Inferior parietal cortex (tissue), 1 donor: Measurements from ENCODE around the gene ASIC2.

Source experiments
- DNase-seq: peaks from one replicate; pipeline ENCODE4 v3.0.0-alpha.2; 2016; ENCODE audit errors: extremely low spot score

ASIC2 gene

GRCh38 chr17:33116021-33116551, 177.0 kb downstream of the ASIC2 start:
- no peak for DNase-seq

GRCh38 chr17:33115366-33115765, 177.7 kb downstream of the ASIC2 start:
- DNase-seq, result no peak

- DNase-seq, result no peak
These were observed 179.1 kb downstream of the ASIC2 start for GRCh38 chr17:33113991-33114370.

- no peak for DNase-seq
These were observed 179.7 kb downstream of the ASIC2 start for GRCh38 chr17:33113276-33113990.

GRCh38 chr17:33112763-33113162, 180.3 kb downstream of the ASIC2 start:
- no peak for DNase-seq

- no peak for DNase-seq
These were observed 183.6 kb downstream of the ASIC2 start for GRCh38 chr17:33109336-33110072.

GRCh38 chr17:33106525-33107165, 186.4 kb downstream of the ASIC2 start:
- DNase-seq, result no peak

GRCh38 chr17:33105911-33106310, 187.2 kb downstream of the ASIC2 start:
- DNase-seq, result no peak

- no peak for DNase-seq
These were observed 193.2 kb downstream of the ASIC2 start for GRCh38 chr17:33099906-33100305.

- DNase-seq, result no peak
These were observed 193.8 kb downstream of the ASIC2 start for GRCh38 chr17:33099252-33099651.

GRCh38 chr17:33097411-33097810, 195.7 kb downstream of the ASIC2 start:
- no peak for DNase-seq

- no peak for DNase-seq
These were observed 196.9 kb downstream of the ASIC2 start for GRCh38 chr17:33096161-33096560.

- DNase-seq, result peak; percentile 28
These were observed 201.8 kb downstream of the ASIC2 start for GRCh38 chr17:33091271-33091670.

GRCh38 chr17:33090806-33091205, 202.3 kb downstream of the ASIC2 start:
- DNase-seq, result no peak

- no peak for DNase-seq
These were observed 206.2 kb downstream of the ASIC2 start for GRCh38 chr17:33086878-33087277.

GRCh38 chr17:33086041-33086440, 207.1 kb downstream of the ASIC2 start:
- no peak for DNase-seq

GRCh38 chr17:33085256-33085655, 207.8 kb downstream of the ASIC2 start:
- DNase-seq, result no peak

GRCh38 chr17:33084755-33085154, 208.3 kb downstream of the ASIC2 start:
- no peak for DNase-seq

GRCh38 chr17:33082529-33083173, 210.4 kb downstream of the ASIC2 start:
- no peak for DNase-seq

- DNase-seq, result no peak
These were observed 213.0 kb downstream of the ASIC2 start for GRCh38 chr17:33080091-33080490.

GRCh38 chr17:33079201-33079600, 213.9 kb downstream of the ASIC2 start:
- no peak for DNase-seq

- no peak for DNase-seq
These were observed 216.1 kb downstream of the ASIC2 start for GRCh38 chr17:33076979-33077378.
